Skin of body (tissue), 2 donors: Measurements from ENCODE around the gene C6orf136. TPM values are rescaled to one million over a fixed set of nuclear protein-coding genes. Genes with fewer than 3 reads are reported as not detected.
A peak's percentile ranks its signal among the peaks of the same experiment; 100 is the strongest.
"Not testable (repeated sequence)": the region's sequence is repeated elsewhere in the genome, so short reads cannot be mapped to it uniquely, and the experiment has no call there.

Source experiments
- DNase-seq: peaks from one replicate; lab custom pipeline; 2025; lab: John Stamatoyannopoulos, UW
- total RNA-seq: library from RNA; depleted of rRNA; stranded (reverse); fragments of >200 nt; gene quantifications from one replicate; pipeline ENCODE4 v1.2.3, GENCODE V29; 2014

The C6orf136 gene
- total RNA-seq, 1 donor from 2014 or later: 5.2 TPM

GRCh38 chr6:30657454-30657853 is 10.5 kb downstream of the C6orf136 start:
- no peak for DNase-seq

- not testable (repeated sequence) for DNase-seq
Observed at GRCh38 chr6:30657922-30658321, 11.0 kb downstream of the C6orf136 start.

GRCh38 chr6:30664994-30665767 is 18.2 kb downstream of the C6orf136 start:
- DNase-seq: no peak

DNA sequence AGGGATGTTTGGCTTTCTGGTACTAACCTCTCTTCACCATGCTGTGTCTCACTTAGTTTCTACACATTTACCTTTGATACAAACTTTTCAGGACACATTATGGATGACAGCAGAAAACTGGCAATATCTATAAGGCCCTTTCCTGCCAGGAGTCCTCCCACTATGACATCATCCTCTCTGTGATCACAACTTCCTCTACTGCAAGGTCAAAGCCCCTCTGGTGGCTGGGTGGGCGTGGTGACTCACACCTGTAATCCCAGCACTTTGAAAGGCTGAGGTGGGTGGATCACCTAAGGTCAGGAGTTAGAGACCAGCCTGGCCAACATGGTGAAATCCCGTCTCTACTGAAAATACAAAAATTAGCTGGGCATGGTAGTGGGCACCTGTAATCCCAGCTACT is 19.4 kb downstream of the C6orf136 start:
- DNase-seq: not testable (repeated sequence)

GRCh38 chr6:30670760-30671527 is 24.0 kb downstream of the C6orf136 start:
- no peak for DNase-seq

- DNase-seq: peak; percentile 95
Observed at GRCh38 chr6:30672445-30673253, 25.7 kb downstream of the C6orf136 start, which contains the start of gene DHX16. DHX16 (minus strand) TSS chr6:30673006; CDS start chr6:30672841, 165 bp downstream.

DNA sequence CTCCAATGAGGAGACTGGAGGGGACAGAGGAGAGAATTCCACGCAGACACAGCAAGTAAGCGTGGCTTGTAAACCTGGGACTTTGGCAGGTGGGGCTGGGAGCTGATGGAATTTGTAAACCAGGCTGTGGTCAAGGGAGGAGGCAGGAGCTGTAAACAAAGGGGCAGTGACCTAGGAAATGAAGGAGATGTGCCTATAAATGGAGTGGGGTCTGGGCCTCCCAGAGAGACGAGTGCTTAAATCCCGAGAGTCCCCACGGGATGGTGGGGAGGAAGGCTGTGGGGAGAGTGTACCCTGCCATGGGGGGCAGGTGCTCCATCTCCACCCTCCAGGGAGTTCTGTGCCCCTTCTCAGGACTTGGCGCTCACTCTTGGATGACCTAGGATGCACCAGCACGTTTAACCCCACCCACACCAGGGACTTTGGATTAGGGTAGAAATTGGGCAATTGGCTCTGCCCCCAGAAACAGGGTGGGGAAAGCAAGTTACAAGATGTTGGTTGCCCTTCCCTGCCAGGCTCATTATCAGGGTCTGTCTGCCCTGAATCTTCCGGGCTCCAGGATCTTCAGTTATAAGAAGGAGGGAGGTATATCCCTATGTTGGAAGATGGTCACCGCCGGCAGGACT is 29.8 kb downstream of the C6orf136 start:
- DNase-seq: no peak

DNA sequence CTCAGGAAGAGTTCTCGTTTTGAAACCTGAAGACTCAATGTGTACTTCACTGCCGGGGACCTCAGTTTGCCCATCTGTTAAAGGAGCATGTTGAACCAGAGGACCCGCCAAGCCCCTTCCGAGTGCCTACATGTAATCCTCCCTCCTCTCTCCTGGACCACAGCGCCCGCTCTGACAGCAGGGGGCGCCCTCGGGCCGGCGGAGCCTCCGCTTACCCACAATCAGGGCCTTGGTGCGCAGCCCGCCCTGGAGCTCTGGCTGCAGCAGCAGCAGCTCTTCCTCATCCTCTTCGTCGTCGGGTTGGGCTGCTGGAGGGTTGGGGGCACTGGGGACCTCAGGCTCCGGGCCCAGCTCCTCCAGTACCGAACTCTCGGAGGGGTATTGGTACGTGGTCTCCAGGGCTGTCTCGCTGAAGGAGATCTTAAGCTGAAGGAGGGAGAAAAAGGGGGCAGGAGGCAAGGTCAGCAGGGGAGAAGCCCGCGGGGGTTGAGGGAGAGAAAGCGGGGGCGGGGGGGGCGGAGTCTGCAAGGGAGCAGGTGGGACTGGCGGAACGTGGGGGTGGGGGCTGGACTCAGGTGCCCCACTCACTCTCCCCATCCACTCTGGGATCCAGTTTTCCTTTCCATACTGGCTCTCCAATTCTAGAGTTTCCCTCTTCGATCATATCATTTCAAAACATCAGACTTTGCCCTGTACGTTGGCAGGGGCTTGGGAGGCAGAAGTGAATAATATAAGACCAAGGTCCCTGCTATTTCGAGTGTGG is 32.2 kb downstream of the C6orf136 start:
- peak; percentile 32 for DNase-seq

- DNase-seq: no peak
Observed at GRCh38 chr6:30679765-30680535, 33.0 kb downstream of the C6orf136 start.

- DNase-seq: no peak
Observed at GRCh38 chr6:30681766-30682142, 34.8 kb downstream of the C6orf136 start.

- DNase-seq: peak; percentile 22
Observed at GRCh38 chr6:30682143-30683117, 35.5 kb downstream of the C6orf136 start.

DNA sequence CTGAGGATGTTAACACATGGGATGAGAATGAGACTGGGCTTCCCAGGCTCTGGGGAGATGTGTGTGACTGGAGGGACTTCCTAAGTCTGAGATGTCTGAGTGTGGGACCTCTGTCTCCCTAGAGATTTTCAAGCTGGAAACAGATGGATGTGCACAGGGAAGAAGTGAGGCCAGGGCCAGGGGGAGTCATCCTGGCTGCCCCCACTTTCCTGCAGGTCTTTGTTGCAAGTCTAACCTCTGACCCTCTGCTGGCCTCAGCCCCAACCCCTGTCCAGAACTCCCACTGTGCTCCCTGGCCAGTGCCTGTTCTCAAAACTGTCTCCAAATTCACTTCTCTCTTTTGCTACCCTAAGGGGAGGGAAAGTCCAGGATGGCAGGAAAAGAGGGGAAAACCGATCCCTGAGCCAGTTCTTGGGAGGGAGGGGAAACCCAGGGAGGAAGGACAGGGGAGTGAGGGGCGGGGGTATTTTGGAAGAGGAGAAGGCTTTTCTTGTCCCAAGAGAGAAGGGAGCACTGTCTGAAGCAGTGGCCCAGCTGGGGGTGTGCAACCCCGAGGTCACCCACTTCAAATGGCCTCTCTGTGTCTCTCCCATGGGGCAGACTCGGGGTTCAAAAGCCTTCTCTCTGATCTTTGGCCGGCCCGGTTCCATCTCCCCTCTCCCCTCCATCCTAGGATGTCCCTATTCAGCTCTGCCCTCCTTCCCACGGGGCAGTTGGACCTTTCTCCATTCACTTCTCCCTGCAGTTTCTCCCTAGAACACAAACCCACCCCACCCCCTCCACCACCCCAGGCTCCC is 36.4 kb downstream of the C6orf136 start:
- DNase-seq: peak; percentile 8

DNA sequence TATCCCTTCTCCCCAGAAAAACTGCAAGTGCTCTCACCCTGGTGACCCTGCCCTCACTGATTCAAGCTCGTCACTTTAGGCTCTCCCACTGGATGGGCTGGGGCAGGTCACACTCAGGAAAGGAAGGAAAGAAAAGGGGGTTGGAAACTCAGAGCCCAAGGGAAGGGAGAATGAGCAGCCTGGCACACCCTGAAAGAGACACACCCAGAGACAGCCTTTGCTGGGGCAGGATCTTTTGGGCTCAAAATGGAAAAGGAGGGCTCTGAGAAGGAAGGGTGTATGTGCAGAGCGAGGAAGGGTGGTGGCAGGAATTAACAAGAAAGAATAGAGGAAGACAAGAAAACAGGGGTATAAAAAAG is 37.0 kb downstream of the C6orf136 start:
- peak; percentile 11 for DNase-seq

GRCh38 chr6:30684386-30685156 is 37.6 kb downstream of the C6orf136 start:
- DNase-seq: no peak

GRCh38 chr6:30685157-30686008 is 38.5 kb downstream of the C6orf136 start:
- no peak for DNase-seq
